Measurements from ENCODE around the gene PARP4. TPM values are rescaled to one million over a fixed set of nuclear protein-coding genes. Genes with fewer than 3 reads are reported as not detected.
"Not testable (repeated sequence)": the region's sequence is repeated elsewhere in the genome, so short reads cannot be mapped to it uniquely, and the experiment has no call there.

The PARP4 gene
- polyA plus RNA-seq, 3 donors: 47.1 to 59.0 (median 51.4) TPM

GRCh38 chr13:24511019-24511815, 1.4 kb downstream of the PARP4 start:
- no peak for DNase-seq

GRCh38 chr13:24506698-24507335, 5.8 kb downstream of the PARP4 start:
- no peak for DNase-seq

- not testable (repeated sequence) for DNase-seq
Measured at GRCh38 chr13:24506283-24506682, 6.3 kb downstream of the PARP4 start.

- no peak for DNase-seq
Measured at GRCh38 chr13:24505756-24506155, 6.8 kb downstream of the PARP4 start.

GRCh38 chr13:24505256-24505655, 7.3 kb downstream of the PARP4 start:
- DNase-seq: no peak

GRCh38 chr13:24503379-24503696, 9.2 kb downstream of the PARP4 start:
- DNase-seq: no peak

- no peak for DNase-seq
Measured at GRCh38 chr13:24502533-24503378, 9.8 kb downstream of the PARP4 start.

GRCh38 chr13:24500977-24501376, 11.6 kb downstream of the PARP4 start:
- DNase-seq: no peak

- DNase-seq: no peak
Measured at GRCh38 chr13:24497742-24498141, 14.8 kb downstream of the PARP4 start.

GRCh38 chr13:24496295-24496694, 16.3 kb downstream of the PARP4 start:
- not testable (repeated sequence) for DNase-seq

- DNase-seq: no peak
Measured at GRCh38 chr13:24495151-24495729, 17.3 kb downstream of the PARP4 start.

GRCh38 chr13:24493356-24493755, 19.2 kb downstream of the PARP4 start:
- no peak for DNase-seq

GRCh38 chr13:24491845-24492244, 20.7 kb downstream of the PARP4 start:
- DNase-seq: no peak

GRCh38 chr13:24489721-24490120, 22.9 kb downstream of the PARP4 start:
- DNase-seq: no peak

GRCh38 chr13:24488092-24488491, 24.5 kb downstream of the PARP4 start:
- not testable (repeated sequence) for DNase-seq

GRCh38 chr13:24486017-24486657, 26.4 kb downstream of the PARP4 start:
- not testable (repeated sequence) for DNase-seq

- DNase-seq: no peak
Measured at GRCh38 chr13:24473686-24474085, 38.9 kb downstream of the PARP4 start.

GRCh38 chr13:24472129-24472528, 40.4 kb downstream of the PARP4 start:
- not testable (repeated sequence) for DNase-seq

- DNase-seq: no peak
Measured at GRCh38 chr13:24463078-24463477, 49.5 kb downstream of the PARP4 start.

- DNase-seq: no peak
Measured at GRCh38 chr13:24460256-24460655, 52.3 kb downstream of the PARP4 start.

- no peak for DNase-seq
Measured at GRCh38 chr13:24459726-24460125, 52.9 kb downstream of the PARP4 start.

- peak; percentile 3 for DNase-seq
Measured at GRCh38 chr13:24459234-24459633, 53.3 kb downstream of the PARP4 start.

Data from renal pelvis (tissue), 4 donors.